Measurements from ENCODE around the gene SLAMF9.

Gene SLAMF9

DNA sequence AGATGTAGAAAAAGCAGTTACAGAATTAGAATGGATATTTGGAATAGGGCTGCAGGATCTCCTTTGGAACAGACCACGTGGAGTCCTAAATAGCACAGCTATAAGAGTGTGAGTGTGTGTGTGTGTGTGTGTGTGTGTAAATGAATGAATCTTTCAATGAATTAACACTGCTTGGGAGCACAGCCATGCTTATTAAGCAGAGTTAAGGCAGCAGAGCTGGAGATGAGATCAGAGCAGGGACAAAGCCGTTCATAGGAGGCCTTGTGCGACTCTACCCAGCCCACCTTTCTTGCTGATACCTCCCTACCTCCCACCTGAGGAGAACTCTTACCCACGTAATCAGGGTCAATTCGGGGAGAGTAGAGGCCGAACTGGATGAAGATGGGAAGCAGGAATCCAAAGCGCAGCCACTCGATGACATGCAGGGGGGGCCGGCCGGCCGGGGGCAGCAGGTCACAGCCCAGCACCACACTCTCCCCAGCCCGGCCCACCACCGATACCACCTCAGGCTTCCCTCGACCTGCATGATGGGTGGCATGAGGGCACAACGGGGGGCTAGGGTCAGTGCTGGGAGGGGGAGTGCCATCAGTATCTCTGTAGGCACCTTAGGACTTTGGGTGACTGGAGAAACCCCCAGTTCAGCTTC, 11.3 kb downstream of the SLAMF9 start:
- no peak for TF ChIP-seq CTCF (conservative IDR thresholded peaks at IDR 0.05; ENCODE audit: control insufficient read depth, insufficient read depth, low read depth, low read length)
- H3K4me3 ChIP-seq (ENCODE audit: control insufficient read depth, low read depth, low read length): no peak overlapping the region
- DNase-seq (ENCODE audit: low read depth): no peak

DNA sequence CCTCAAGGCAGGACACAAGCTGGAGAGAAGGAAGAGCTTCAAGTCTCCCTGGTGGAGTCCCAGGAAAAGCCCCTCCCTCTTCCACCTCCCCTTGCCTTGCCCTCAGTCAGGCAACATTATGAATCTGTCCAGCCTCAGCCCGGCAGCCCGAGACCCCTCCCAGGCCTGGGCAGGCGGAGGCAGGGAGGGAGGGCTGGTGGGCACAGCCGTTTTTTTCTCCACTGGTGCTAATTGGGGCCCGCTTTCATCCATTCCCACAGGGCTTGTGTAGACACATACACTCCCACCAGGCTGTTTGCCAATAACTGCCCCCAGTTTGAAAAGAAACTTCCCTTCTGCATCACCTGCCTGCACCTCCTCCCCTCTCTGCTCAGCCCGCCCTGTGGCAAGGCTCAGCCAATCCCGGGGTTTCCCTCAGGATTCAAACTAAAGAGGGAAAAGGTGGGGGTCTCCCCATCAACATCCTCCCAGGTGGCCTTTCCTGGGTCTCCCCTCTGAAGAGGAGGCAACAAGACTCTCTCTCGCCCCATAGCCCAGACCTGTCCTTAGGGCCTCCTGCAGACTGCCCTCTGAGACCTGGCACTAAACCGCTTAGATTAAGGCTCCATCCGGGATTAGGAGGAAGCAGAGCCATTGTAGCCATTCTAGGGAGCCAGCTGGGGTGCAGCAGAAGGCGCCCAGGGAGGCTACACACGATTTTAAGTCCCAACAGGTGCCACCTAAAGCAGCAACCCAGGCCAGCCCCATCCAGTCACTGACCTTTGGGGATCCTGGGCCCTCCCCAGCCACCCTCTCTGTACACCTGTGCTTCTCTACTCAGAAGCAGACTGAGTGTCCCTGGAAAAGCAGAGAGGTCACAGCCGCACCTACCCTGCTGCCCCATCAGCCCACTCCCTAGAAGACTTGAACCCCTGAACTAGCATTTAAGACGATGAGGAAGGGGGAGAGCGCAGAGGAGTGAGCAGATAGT, 12.2 kb downstream of the SLAMF9 start:
- DNase-seq (ENCODE audit: low read depth): no peak
- no peak overlapping the region for H3K4me3 ChIP-seq (ENCODE audit: control insufficient read depth, low read depth, low read length)
- no peak for TF ChIP-seq CTCF (conservative IDR thresholded peaks at IDR 0.05; ENCODE audit: control insufficient read depth, insufficient read depth, low read depth, low read length)

DNA sequence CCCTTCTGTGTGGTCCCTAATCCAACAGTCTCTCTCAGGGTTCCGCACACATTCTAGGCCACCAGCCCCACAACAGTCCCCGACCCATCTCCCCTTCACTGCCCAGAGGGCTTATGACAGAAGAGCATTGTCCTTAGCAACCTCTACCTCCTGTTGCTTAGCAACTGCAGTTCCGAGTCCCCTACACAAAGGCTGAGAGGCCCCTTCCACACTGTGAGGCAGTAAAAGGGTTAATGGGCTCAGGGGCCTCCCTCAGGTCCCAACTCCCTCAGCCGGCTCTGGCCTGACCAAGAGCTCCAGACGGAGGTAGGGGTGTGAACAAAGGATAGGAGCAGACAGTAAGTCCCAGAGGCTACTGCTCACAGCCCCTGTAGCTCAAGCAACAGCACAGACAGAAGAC, 12.9 kb downstream of the SLAMF9 start:
- DNase-seq (ENCODE audit: low read depth): no peak
- TF ChIP-seq CTCF (conservative IDR thresholded peaks at IDR 0.05; ENCODE audit: control insufficient read depth, insufficient read depth, low read depth, low read length): no peak
- no peak overlapping the region for H3K4me3 ChIP-seq (ENCODE audit: control insufficient read depth, low read depth, low read length)

GRCh38 chr1:159940006-159940620, 13.9 kb downstream of the SLAMF9 start:
- DNase-seq (ENCODE audit: low read depth): no peak
- H3K4me3 ChIP-seq (ENCODE audit: control insufficient read depth, low read depth, low read length): no peak overlapping the region
- TF ChIP-seq CTCF (conservative IDR thresholded peaks at IDR 0.05; ENCODE audit: control insufficient read depth, insufficient read depth, low read depth, low read length): no peak

GRCh38 chr1:159939678-159940002, 14.4 kb downstream of the SLAMF9 start:
- no peak for DNase-seq (ENCODE audit: low read depth)
- H3K4me3 ChIP-seq (ENCODE audit: control insufficient read depth, low read depth, low read length): no peak overlapping the region
- TF ChIP-seq CTCF (conservative IDR thresholded peaks at IDR 0.05; ENCODE audit: control insufficient read depth, insufficient read depth, low read depth, low read length): no peak

DNA sequence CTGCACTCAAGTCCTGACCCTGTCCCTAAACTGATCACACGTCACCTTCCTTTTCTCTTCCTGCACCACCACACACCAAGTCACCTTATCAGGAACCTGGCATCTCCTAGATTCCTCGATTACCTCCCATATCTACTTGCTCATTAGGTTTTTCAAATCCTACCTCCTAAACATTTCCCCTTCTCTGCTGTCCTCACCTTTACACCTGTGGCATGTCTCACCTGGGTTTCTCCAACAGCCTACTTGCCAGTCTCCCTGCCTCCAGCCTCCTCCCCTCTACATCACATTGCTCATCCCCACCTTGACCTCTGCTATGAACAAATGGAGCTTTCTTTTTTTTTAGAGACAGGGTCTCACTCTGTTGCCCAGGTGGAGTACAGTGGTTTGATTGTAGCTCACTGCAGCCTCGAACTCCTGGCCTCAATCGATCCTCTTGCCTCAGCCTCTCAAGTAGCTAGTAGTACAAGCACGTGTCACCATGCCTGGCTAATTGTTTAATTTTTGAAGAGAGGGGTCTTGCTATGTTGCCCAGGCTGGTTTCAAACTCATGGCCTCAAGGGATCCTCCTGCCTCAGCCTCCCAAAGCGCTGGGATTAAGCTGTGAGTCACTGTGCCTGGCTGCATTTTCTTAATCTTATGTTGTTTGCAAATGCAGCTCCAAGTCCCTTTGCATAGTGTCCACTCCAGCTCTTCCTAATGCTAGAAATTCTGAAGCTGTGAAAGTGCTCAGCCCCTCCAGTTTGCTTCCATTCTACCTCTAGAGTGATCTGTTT, 14.9 kb downstream of the SLAMF9 start:
- no peak for DNase-seq (ENCODE audit: low read depth)
- TF ChIP-seq CTCF (conservative IDR thresholded peaks at IDR 0.05; ENCODE audit: control insufficient read depth, insufficient read depth, low read depth, low read length): no peak
- H3K4me3 ChIP-seq (ENCODE audit: control insufficient read depth, low read depth, low read length): no peak overlapping the region

All from fibroblast of mammary gland (primary cell).